Measurements from ENCODE around the gene USP1.

DNA sequence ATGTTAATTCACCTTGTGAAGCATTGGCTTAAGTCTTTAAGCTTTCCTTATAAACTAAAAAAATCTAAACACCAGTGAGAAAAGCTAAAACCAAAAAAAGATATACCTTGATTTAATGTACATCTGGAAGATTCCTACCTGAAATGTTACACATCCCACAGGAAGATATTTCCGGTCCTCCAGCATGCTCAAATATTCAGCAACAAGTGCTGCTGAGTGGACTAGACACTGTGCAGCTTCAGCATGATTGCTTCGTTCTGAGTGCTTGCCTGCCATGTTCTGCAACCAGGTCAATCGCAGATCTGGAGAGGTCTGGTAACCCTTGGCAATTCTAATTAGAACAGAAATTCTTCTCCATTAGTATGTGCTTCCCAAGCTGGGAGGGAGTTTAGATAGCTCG lies 57.3 kb downstream of the USP1 start:
- no peak for TF ChIP-seq EZH2 (IDR thresholded peaks at IDR 0.05)
- TF ChIP-seq POLR2AphosphoS5 (IDR thresholded peaks at IDR 0.05; ENCODE audit: borderline replicate concordance, low read depth, low read length): no peak
- no peak for TF ChIP-seq FOXP2 (optimal IDR thresholded peaks at IDR 0.05; ENCODE audit: control extremely low read depth, extremely low read length, insufficient read depth)

All from SK-N-MC (cell line).